ENCODE results near the gene ZGPAT.

The ZGPAT gene

DNA sequence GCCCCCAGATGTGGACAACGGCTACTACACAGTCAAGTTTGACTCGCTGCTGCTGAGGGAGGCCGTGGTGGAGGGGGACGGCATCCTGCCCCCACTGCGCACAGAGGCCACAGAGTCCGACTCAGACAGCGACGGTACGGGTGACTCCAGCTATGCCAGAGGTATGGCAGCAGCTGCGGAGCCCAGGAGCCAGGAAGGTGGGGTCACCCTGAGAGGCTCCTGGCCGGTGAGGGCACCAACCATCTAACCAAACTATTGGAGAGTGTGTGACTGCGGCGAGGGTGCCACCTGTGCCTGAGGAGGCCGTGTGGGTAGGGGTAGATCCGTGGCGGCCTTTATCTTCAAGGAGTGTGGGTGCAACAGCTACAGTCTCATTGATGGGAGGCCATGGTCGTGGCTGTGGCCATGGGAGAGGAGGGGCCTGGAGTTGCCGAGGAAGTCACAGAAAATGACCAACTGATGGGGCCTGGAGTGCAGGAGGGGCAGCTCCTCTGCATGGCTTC lies 25.8 kb downstream of the ZGPAT start:
- no peak overlapping the region for H3K4me3 ChIP-seq (ENCODE audit: low read length)
- DNase-seq (ENCODE audit: low read depth) = no peak
- TF ChIP-seq, protein P1, sequence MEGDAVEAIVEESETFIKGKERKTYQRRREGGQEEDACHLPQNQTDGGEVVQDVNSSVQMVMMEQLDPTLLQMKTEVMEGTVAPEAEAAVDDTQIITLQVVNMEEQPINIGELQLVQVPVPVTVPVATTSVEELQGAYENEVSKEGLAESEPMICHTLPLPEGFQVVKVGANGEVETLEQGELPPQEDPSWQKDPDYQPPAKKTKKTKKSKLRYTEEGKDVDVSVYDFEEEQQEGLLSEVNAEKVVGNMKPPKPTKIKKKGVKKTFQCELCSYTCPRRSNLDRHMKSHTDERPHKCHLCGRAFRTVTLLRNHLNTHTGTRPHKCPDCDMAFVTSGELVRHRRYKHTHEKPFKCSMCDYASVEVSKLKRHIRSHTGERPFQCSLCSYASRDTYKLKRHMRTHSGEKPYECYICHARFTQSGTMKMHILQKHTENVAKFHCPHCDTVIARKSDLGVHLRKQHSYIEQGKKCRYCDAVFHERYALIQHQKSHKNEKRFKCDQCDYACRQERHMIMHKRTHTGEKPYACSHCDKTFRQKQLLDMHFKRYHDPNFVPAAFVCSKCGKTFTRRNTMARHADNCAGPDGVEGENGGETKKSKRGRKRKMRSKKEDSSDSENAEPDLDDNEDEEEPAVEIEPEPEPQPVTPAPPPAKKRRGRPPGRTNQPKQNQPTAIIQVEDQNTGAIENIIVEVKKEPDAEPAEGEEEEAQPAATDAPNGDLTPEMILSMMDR (conservative IDR thresholded peaks at IDR 0.05; ENCODE audit: low read length) = no peak

DNA sequence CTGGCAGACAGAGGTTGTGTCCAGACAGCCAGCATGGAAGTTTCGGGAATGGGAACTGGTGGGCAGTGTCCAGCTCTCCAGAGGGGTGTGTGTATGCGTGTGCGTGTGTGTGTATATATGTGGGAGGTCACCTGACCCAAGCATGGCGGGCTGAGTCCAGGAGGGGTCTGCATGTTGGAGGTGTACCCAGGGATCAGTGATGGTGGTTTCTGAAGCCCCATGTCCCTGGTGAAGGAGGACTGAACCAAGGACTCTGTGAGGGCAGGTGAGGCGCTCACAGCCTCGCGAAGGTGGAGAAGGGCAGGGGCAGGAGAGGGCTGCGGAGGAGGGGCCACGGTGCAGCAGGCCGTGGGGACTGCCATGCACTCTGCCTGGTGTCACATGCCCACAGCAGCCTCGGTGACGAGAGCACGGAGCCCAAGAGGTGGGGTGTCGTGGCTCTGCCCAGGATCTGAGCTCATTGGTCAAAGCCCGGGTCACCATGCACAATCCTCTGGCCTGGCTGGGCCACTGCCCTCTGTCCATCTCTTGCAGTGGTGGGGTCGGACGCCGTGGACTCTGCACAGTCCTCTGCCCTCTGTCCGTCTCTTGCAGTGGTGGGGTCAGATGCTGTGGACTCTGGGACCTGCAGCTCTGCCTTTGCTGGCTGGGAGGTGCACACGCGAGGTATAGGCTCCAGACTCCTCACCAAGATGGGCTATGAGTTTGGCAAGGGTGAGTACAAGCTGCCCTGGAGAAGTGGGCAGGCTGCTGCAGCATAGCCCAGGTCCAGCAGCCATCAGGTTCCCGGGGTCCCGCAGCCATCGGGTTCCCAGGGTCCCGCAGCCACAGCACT lies 26.5 kb downstream of the ZGPAT start:
- H3K4me3 ChIP-seq (ENCODE audit: low read length) = no peak overlapping the region
- no peak for DNase-seq (ENCODE audit: low read depth)
- TF ChIP-seq, protein P1 (conservative IDR thresholded peaks at IDR 0.05; ENCODE audit: low read length) = no peak

DNA sequence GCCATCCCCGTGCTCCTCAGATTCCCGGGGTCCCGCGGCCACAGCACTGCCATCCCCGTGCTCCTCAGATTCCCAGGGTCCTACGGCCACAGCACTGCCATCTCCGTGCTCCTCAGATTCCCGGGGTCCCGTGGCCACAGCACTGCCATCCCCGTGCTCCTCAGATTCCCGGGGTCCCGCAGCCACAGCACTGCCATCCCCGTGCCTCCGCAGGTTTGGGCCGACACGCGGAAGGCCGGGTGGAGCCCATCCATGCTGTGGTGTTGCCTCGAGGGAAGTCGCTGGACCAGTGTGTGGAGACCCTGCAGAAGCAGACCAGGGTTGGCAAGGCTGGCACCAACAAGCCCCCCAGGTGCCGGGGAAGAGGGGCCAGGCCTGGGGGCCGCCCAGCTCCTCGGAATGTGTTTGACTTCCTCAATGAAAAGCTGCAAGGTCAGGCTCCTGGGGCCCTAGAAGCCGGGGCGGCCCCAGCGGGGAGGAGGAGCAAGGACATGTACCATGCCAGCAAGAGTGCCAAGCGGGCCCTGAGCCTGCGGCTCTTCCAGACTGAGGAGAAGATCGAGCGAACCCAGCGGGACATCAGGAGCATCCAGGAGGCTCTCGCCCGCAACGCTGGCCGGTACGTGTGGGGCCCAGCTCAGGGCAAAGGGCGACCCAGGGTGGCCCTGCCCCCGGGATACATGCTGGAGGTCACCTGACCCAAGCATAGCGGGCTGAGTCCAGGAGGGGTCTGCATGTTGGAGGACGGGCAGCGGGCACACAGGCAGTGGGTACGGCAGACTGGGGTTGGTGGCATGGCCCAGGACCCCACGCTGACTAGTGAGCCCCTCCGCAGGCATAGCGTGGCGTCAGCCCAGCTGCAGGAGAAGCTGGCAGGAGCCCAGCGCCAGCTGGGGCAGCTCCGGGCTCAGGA lies 27.4 kb downstream of the ZGPAT start:
- TF ChIP-seq, protein P1 (conservative IDR thresholded peaks at IDR 0.05; ENCODE audit: low read length) = no peak
- H3K4me3 ChIP-seq (ENCODE audit: low read length) = no peak overlapping the region
- DNase-seq (ENCODE audit: low read depth) = no peak

DNA sequence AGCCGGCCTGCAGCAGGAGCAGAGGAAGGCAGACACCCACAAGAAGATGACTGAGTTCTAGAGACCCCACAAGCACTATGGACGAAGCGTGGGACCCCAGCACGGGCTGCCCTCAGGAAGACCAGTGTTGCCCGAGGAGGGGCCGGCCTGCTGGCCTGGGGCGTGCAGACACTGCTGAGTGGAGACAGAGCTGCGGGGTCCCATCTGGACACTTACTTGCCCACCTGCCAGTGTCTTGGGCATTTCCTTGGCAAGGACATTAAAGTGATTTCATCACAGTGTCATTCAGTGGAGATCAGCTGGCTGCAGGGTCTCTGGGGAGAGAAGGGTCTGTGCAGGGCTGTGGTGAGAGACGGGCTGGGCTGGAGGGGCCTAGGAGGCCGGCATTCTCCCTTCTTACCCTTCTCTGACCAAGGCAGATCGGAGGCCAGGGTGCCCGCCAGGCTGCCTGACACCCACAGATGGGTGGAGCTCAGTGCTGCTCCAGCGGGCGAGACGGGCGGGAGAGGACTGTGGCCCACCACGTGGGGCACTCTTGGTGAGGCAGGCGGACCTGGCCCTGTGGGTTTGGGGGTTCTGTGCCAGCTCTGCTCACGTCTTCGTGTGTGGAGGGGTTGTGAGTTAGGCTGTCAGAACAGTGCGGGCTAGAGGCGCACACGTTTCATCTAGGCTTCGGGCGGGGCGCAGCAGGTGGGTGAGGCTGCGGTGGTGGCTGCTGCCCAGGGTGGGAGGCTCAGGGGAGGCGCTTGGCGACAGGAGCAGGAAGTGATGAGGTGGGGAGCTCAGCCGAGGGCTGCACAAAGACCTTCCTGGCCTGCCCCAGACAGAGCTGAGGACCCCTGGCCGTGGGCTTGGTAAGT lies 28.2 kb downstream of the ZGPAT start, which contains the start of gene LIME1:
Gene LIME1 (plus strand): TSS at position 806 of the 860 bp plus-strand sequence. CDS start 886 bp downstream, outside the sequence.
- TF ChIP-seq, protein P1 (conservative IDR thresholded peaks at IDR 0.05; ENCODE audit: low read length) = no peak
- no peak within 1 kb of the TSS for H3K4me3 ChIP-seq (ENCODE audit: low read length)

DNA sequence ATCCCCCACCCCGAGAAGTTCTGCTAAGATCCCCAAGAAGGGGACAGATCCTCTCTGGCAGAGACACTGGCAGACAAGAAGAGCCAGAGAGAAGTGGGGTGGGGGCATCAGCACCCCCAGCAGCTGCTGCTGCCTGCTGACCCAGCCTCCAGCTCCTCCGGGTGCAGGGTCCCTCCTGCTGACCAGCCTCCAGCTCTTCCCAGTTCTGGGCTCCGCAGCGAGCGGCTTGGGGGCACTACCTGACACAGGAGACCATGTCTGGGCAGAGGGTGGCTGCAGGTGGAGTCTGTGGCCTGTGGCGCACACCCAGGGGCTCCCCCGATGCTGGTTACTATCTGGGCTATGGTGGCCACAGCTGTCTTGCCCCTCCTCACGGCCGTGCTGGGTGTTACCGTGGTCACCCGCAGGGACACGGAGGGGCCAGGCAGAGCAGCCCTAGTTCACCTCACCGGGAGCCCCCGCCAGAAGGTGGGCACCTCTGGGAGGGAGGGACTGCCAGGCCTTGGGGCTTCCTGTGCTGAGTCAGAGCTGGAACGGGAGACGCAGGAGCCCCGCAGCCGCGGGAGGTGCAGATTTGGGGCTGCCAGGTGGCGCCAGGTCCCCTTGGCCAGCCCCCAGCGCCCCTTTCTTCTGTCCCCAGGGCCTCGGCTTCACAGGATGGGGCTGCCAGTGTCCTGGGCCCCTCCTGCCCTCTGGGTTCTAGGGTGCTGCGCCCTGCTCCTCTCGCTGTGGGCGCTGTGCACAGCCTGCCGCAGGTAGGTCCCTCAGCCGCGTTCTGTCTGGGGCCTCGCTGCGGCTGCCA lies 29.3 kb downstream of the ZGPAT start:
- TF ChIP-seq, protein P1 (conservative IDR thresholded peaks at IDR 0.05; ENCODE audit: low read length) = no peak
- DNase-seq (ENCODE audit: low read depth) = no peak
- no peak overlapping the region for H3K4me3 ChIP-seq (ENCODE audit: low read length)

More for the DNA sequence above, 28.2 kb downstream of the ZGPAT start, which contains the start of gene LIME1:
- DNase-seq (ENCODE audit: low read depth) = no peak

DNA sequence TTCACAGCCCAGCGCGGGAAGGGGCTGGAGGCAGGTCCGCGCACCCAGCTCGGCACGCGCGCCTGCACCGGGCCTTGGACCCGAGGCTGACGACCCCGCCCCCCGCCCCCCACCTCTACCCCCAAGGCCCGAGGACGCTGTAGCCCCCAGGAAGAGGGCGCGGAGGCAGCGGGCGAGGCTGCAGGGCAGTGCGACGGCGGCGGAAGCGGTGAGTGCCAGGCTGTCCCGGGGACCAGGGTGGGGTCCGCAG lies 29.8 kb downstream of the ZGPAT start:
- no peak for DNase-seq (ENCODE audit: low read depth)
- TF ChIP-seq, protein P1 (conservative IDR thresholded peaks at IDR 0.05; ENCODE audit: low read length) = no peak

More for the DNA sequence above, 29.8 kb downstream of the ZGPAT start:
- no peak overlapping the region for H3K4me3 ChIP-seq (ENCODE audit: low read length)
